WTC11 (cell line): Measurements from ENCODE around the gene CPNE4. TPM values are rescaled to one million over a fixed set of nuclear protein-coding genes. Genes with fewer than 3 reads are reported as not detected.

Experiments used
- ATAC-seq: fragments of 200-7000 bp; cut with Tn5 transposase; 2 replicates; pipeline ENCODE4 v1.10.0; 2021; ENCODE audit warnings: mild to moderate bottlenecking, moderate library complexity
- CTCF ChIA-PET: fragments of 300-600 bp; sonication (Branson Sonifier 250); formaldehyde crosslinking; loops from one replicate; lab custom pipeline; 2021; ENCODE audit warnings: antibody characterized with exemption; lab: Charles Lee
- POLR2A ChIA-PET: fragments of 350-600 bp; sonication (Branson Sonifier 250); formaldehyde crosslinking; loops from one replicate; lab custom pipeline; 2021; ENCODE audit warnings: antibody characterized with exemption; lab: Charles Lee
- DNase-seq: peaks from one replicate; pipeline ENCODE4 v3.0.0; 2021; ENCODE audit warnings: low spot score
- H3K27ac Mint-ChIP-seq: 2 replicates; pipeline ENCODE4 v1.8.0; 2021; ENCODE audit warnings: mixed read lengths
- H3K27me3 Mint-ChIP-seq: 2 replicates; pipeline ENCODE4 v1.8.0; 2021; ENCODE audit warnings: low read depth, mild to moderate bottlenecking, moderate library complexity, mixed read lengths
- H3K36me3 Mint-ChIP-seq: 2 replicates; pipeline ENCODE4 v1.8.0; 2021; ENCODE audit warnings: mixed read lengths
- H3K4me1 Mint-ChIP-seq: 2 replicates; pipeline ENCODE4 v1.8.0; 2022; ENCODE audit warnings: mixed read lengths
- H3K4me3 Mint-ChIP-seq: 2 replicates; pipeline ENCODE4 v1.8.0; 2021; ENCODE audit warnings: mild to moderate bottlenecking, moderate library complexity, mixed read lengths
- H3K9me3 Mint-ChIP-seq: 2 replicates; pipeline ENCODE4 v1.8.0; 2021; ENCODE audit warnings: mixed read lengths
- AFF4 ChIP-seq: sonication (generic); formaldehyde crosslinking; IDR thresholded peaks from 2 replicates; pipeline ENCODE4 v1.8.1; 2023; ENCODE audit warnings: mild to moderate bottlenecking, missing genetic modification reagents, borderline replicate concordance
- AR ChIP-seq: fragments of 250-450 bp; sonication (Bioruptor Pico); IDR thresholded peaks from 2 replicates; pipeline ENCODE4 v1.9.0; 2021; ENCODE audit warnings: mild to moderate bottlenecking
- ATF3 ChIP-seq: sonication (generic); formaldehyde crosslinking; conservative IDR thresholded peaks from 2 replicates; pipeline ENCODE4 v1.8.1; 2022; ENCODE audit warnings: mild to moderate bottlenecking, missing genetic modification reagents
- ERG ChIP-seq: fragments of 250-450 bp; sonication (Bioruptor Pico); IDR thresholded peaks from 2 replicates; pipeline ENCODE4 v1.8.0; 2021; ENCODE audit warnings: mild to moderate bottlenecking
- ETV6 ChIP-seq: sonication (generic); formaldehyde crosslinking; IDR thresholded peaks from 2 replicates; pipeline ENCODE4 v1.8.1; 2022; ENCODE audit warnings: mild to moderate bottlenecking, missing genetic modification reagents
- HMGA2 ChIP-seq: fragments of 250-450 bp; sonication (Bioruptor Pico); IDR thresholded peaks from 2 replicates; pipeline ENCODE4 v1.4.0; 2021; ENCODE audit warnings: mild to moderate bottlenecking, moderate library complexity
- IRF2 ChIP-seq: sonication (generic); formaldehyde crosslinking; IDR thresholded peaks from 2 replicates; pipeline ENCODE4 v1.8.0; 2022; ENCODE audit warnings: low read depth, missing genetic modification reagents, borderline replicate concordance
- PRDM15 ChIP-seq: sonication (generic); formaldehyde crosslinking; IDR thresholded peaks from 2 replicates; pipeline ENCODE4 v1.8.0; 2022; ENCODE audit warnings: missing genetic modification reagents
- PREB ChIP-seq: sonication (generic); formaldehyde crosslinking; IDR thresholded peaks from 2 replicates; pipeline ENCODE4 v1.8.1; 2022; ENCODE audit warnings: mild to moderate bottlenecking, missing genetic modification reagents, moderate library complexity, borderline replicate concordance
- TEAD4 ChIP-seq: sonication (generic); formaldehyde crosslinking; IDR thresholded peaks from 2 replicates; pipeline ENCODE4 v1.8.0; 2022; ENCODE audit warnings: mild to moderate bottlenecking, missing genetic modification reagents
- ZNF138 ChIP-seq: sonication (generic); formaldehyde crosslinking; conservative IDR thresholded peaks from 2 replicates; pipeline ENCODE4 v1.8.1; 2022; ENCODE audit warnings: mild to moderate bottlenecking, moderate library complexity, missing genetic modification reagents
- ZNF219 ChIP-seq: sonication (generic); formaldehyde crosslinking; IDR thresholded peaks from 2 replicates; pipeline ENCODE4 v1.8.0; 2023; ENCODE audit warnings: missing genetic modification reagents, mild to moderate bottlenecking, borderline replicate concordance
- ZNF396 ChIP-seq: fragments of 250-450 bp; sonication (Bioruptor Pico); IDR thresholded peaks from 2 replicates; pipeline ENCODE4 v1.8.0; 2021; ENCODE audit warnings: mild to moderate bottlenecking, moderate library complexity, borderline replicate concordance
- ZNF423 ChIP-seq: fragments of 250-450 bp; sonication (Bioruptor Pico); IDR thresholded peaks from 2 replicates; pipeline ENCODE4 v2.1.2; 2022; ENCODE audit warnings: mild to moderate bottlenecking, moderate library complexity
- ZNF671 ChIP-seq: fragments of 250-450 bp; sonication (Bioruptor Pico); IDR thresholded peaks from 2 replicates; pipeline ENCODE4 v1.8.0; 2021; ENCODE audit warnings: mild to moderate bottlenecking
- total RNA-seq: library from RNA; stranded (reverse); gene quantifications from 3 replicates; pipeline ENCODE4 v1.2.3, GENCODE V29; 2021

Gene CPNE4
- total RNA-seq, 1 experiment from 2014 or later, result 2.4 TPM

GRCh38 chr3:131973731-131974130, 61.1 kb downstream of the CPNE4 start:
- Mint-ChIP-seq H3K36me3 (no peaks in the 10 kb centered on the region), H3K4me3 (no peak overlapping the region)
- ATAC-seq, result peak; percentile 68; the same call in 1 of the 2 replicates
- CTCF ChIA-PET, result no interaction called here
- no peak for TF ChIP-seq PREB (CRISPR knock-in tag)
- no peak for TF ChIP-seq HMGA2 (CRISPR knock-in tag)
- no peak for TF ChIP-seq PRDM15 (CRISPR knock-in tag)
- TF ChIP-seq ZNF423 (CRISPR knock-in tag), result no peak
- no peak for TF ChIP-seq ZNF138 (CRISPR knock-in tag)
- no peak for TF ChIP-seq AFF4 (CRISPR knock-in tag)
- no peak for TF ChIP-seq ATF3 (CRISPR knock-in tag)
- TF ChIP-seq ZNF671 (CRISPR knock-in tag), result no peak
- no peak for TF ChIP-seq TEAD4 (CRISPR knock-in tag)
- no peak for TF ChIP-seq ERG (CRISPR knock-in tag)
- no peak for TF ChIP-seq IRF2
- TF ChIP-seq, all 79 proteins: peak for 0
- peaks cover 7% of the 10 kb centered on the region for H3K9me3 Mint-ChIP-seq
- H3K27me3 Mint-ChIP-seq, result no peaks in the 10 kb centered on the region
- no peak for DNase-seq
- no peak overlapping the region for H3K27ac Mint-ChIP-seq
- peaks cover 24% of the 10 kb centered on the region for H3K4me1 Mint-ChIP-seq
- POLR2A ChIA-PET, result no interaction called here

GRCh38 chr3:131972550-131972949, 62.3 kb downstream of the CPNE4 start:
- Mint-ChIP-seq H3K4me1 (peaks cover 24% of the 10 kb centered on the region), H3K36me3 (no peaks in the 10 kb centered on the region), H3K4me3 (no peak overlapping the region), H3K27ac (peak overlapping the region; percentile 79; the same call in 1 of the 2 replicates), H3K9me3 (peaks cover under 1% of the 10 kb centered on the region; the same call in 1 of the 2 replicates), H3K27me3 (no peaks in the 10 kb centered on the region)
- POLR2A ChIA-PET, result no interaction called here
- DNase-seq (no peak), ATAC-seq (no peak; the same call in 1 of the 2 replicates)
- CTCF ChIA-PET, result interaction anchor here (1.1 to 1.2 kb wide), 2 partner anchors 57 to 176 kb away, joined by 3 to 5 read pairs; no protein-coding TSS in a partner anchor
- no peak for TF ChIP-seq PREB (CRISPR knock-in tag)
- no peak for TF ChIP-seq ZNF396
- no peak for TF ChIP-seq AR (CRISPR knock-in tag)
- no peak for TF ChIP-seq AFF4 (CRISPR knock-in tag)
- no peak for TF ChIP-seq ZNF219 (CRISPR knock-in tag)
- TF ChIP-seq ETV6 (CRISPR knock-in tag), result no peak
